Fibroblast of skin of scalp (primary cell): ENCODE results near the gene NIPSNAP3A.

ENCODE experiments used
- DNase-seq: peaks from one replicate; pipeline ENCODE4 v3.0.0-alpha.2; 2013

Gene NIPSNAP3A

GRCh38 chr9:104774831-104775573 lies 27.5 kb downstream of the NIPSNAP3A start:
- no peak for DNase-seq

GRCh38 chr9:104775574-104775936 lies 28.1 kb downstream of the NIPSNAP3A start:
- no peak for DNase-seq

- no peak for DNase-seq
These were observed 28.5 kb downstream of the NIPSNAP3A start for GRCh38 chr9:104775976-104776375.

GRCh38 chr9:104776797-104777196 lies 29.3 kb downstream of the NIPSNAP3A start:
- peak; percentile 48 for DNase-seq

- no peak for DNase-seq
These were observed 31.3 kb downstream of the NIPSNAP3A start for GRCh38 chr9:104778802-104779201.

- no peak for DNase-seq
These were observed 31.9 kb downstream of the NIPSNAP3A start for GRCh38 chr9:104779334-104779733.

- no peak for DNase-seq
These were observed 32.6 kb downstream of the NIPSNAP3A start for GRCh38 chr9:104779946-104780535.

GRCh38 chr9:104780796-104781395 lies 33.4 kb downstream of the NIPSNAP3A start:
- DNase-seq: peak; percentile 70

- DNase-seq: no peak
These were observed 36.1 kb downstream of the NIPSNAP3A start for GRCh38 chr9:104783588-104783987.

- no peak for DNase-seq
These were observed 36.6 kb downstream of the NIPSNAP3A start for GRCh38 chr9:104784098-104784497.

- no peak for DNase-seq
These were observed 38.8 kb downstream of the NIPSNAP3A start for GRCh38 chr9:104786293-104786692.

GRCh38 chr9:104787306-104788015 lies 40.0 kb downstream of the NIPSNAP3A start:
- no peak for DNase-seq

- DNase-seq: no peak
These were observed 40.8 kb downstream of the NIPSNAP3A start for GRCh38 chr9:104788251-104788650.

GRCh38 chr9:104794070-104794469 lies 46.6 kb downstream of the NIPSNAP3A start:
- no peak for DNase-seq

- DNase-seq: no peak
These were observed 47.6 kb downstream of the NIPSNAP3A start for GRCh38 chr9:104795082-104795481.

GRCh38 chr9:104795857-104796256 lies 48.4 kb downstream of the NIPSNAP3A start:
- no peak for DNase-seq

- no peak for DNase-seq
These were observed 50.9 kb downstream of the NIPSNAP3A start for GRCh38 chr9:104798209-104798995.

- no peak for DNase-seq
These were observed 52.7 kb downstream of the NIPSNAP3A start for GRCh38 chr9:104800068-104800785.

- DNase-seq: no peak
These were observed 54.6 kb downstream of the NIPSNAP3A start for GRCh38 chr9:104802110-104802509.

- DNase-seq: no peak
These were observed 55.4 kb downstream of the NIPSNAP3A start for GRCh38 chr9:104802906-104803305.

GRCh38 chr9:104805441-104805840 lies 58.0 kb downstream of the NIPSNAP3A start:
- no peak for DNase-seq
